GM15510 (cell line): ENCODE data around the gene RANBP9.
A peak's percentile ranks its signal among the peaks of the same experiment; 100 is the strongest.

ENCODE experiments used
- POLR2A ChIP-seq: IDR thresholded peaks from 3 replicates; pipeline ENCODE4 v1.6.1; 2011; ENCODE audit warnings: borderline replicate concordance; ENCODE audit not compliant: insufficient read length; ENCODE audit errors: extremely low read depth

The RANBP9 gene

DNA sequence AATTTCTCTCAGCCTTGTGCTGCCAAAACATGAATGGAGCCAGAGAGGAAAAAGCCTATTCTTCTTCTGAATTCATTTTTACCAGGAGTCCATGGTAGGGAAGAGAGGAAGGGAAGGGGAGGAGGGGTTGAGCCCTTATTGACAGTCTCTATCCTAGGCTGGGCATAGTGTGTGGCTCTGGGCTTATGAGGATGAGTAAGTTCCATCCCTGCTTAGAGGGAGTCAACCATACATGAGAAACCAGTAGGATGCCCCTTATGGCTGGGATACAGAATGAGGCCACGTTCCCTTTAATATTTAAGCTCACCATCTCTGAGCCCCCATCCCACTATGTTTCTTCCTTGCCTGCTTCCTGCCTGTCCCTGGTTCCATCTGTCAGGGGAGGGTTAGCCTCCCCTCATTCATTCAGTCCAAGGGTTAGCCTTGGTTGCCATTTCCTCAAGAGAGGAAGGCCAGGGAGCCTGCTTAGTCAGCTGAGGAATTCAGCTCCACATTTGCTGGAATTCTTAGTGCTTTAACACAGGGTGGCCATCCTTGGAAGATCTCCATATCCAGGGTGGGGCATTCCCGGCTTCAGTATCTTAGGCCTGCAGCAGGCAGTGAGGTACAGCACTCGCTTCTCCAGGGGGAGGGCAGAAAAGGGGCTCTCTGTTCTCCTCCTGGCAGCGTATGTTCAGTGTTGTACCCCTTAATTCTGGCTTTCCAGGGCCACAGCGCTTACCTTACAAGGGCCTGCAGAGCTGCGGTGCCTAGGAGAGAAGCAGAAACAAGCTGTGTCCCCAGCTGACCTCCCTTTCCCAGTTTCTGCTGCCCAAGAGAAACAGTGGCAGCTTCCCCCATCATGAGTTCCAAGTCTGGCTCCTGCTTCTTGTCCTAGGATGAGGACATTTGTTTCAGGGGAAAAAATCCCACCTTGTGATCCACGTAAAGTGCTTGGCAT is 124.8 kb downstream of the RANBP9 start:
- no peak for TF ChIP-seq POLR2A

- TF ChIP-seq POLR2A = no peak
Measured at GRCh38 chr6:13581700-13582229, 129.9 kb downstream of the RANBP9 start.

GRCh38 chr6:13579911-13580310 is 131.7 kb downstream of the RANBP9 start:
- no peak for TF ChIP-seq POLR2A

GRCh38 chr6:13577926-13578325 is 133.7 kb downstream of the RANBP9 start:
- TF ChIP-seq POLR2A = no peak

GRCh38 chr6:13576017-13576416 is 135.6 kb downstream of the RANBP9 start:
- TF ChIP-seq POLR2A = no peak

GRCh38 chr6:13575377-13575775 is 136.3 kb downstream of the RANBP9 start:
- TF ChIP-seq POLR2A = no peak

GRCh38 chr6:13574571-13575376 is 136.9 kb downstream of the RANBP9 start, which contains the start of gene SIRT5:
SIRT5 (plus strand) TSS chr6:13574601; CDS start chr6:13584111, 9,510 bp downstream.
- TF ChIP-seq POLR2A = peak; percentile 61

GRCh38 chr6:13574149-13574570 is 137.5 kb downstream of the RANBP9 start:
- TF ChIP-seq POLR2A = peak; percentile 88

GRCh38 chr6:13573669-13574110 is 137.9 kb downstream of the RANBP9 start:
- TF ChIP-seq POLR2A = no peak

DNA sequence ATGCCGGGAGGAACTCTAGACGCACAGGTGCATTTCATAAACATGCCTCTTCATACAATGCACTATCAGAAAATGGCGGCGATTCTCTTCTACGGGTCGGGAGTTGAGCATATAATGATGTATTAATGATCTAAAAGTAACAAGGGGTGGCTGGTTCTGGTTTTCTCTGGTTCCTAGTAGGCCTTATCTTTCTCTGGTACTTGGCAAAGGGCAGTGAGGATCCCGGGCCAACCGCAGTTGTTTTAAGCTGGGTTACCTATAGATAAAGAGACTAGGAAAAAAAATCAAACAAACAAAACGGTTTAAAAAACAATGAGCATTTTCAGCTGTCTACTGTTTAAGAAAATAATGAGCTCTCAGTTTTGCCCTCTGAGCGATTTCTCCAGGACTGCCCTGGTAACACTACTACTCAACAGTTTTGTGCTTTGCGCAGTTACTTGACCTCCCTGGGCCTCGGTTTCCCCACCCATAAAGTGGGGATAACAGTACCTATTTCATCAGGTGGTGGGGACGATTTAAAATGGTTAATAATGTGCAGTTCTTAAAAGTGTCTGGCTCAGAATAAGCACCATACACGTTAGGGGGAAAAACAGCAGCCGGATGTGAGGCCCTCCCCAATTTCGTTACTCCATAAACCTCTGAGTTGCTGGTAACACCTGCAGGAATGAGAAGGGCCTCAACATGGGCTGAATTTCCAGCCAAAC is 138.5 kb downstream of the RANBP9 start:
- no peak for TF ChIP-seq POLR2A

DNA sequence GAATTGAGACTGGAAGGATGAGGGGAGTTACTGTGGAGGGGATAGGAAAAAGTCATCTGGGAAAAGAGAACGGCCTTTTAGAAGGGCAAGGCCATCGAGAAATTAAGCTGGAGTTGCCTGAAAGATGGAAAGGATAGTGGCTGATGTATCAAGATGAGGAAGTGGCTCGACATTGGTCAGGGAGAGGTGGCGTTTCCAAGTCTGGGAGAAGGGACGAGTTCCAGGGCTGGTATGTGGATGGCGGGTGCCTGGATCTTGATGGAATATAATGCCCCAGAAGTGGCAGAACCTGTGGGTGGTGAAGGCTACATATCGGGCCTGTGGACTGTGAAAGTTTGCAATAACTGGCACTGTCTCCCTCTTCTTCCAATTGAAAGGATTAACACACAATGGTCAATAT is 139.4 kb downstream of the RANBP9 start:
- TF ChIP-seq POLR2A = no peak
